DMS 273 (cell line): Measurements from ENCODE around the gene CALU.

Experiments used
- DNase-seq: peaks from one replicate; lab custom pipeline; 2025; ENCODE audit not compliant: unreplicated experiment; lab: John Stamatoyannopoulos, UW

Gene CALU

GRCh38 chr7:128739048-128739962 is at the start of gene CALU:
Gene CALU (plus strand): TSS chr7:128739359. CDS start chr7:128748584, 9,225 bp downstream.
- DNase-seq: peak; percentile 100

- DNase-seq: no peak
Observed at GRCh38 chr7:128691227-128691626, 47.9 kb upstream of the CALU start.

- DNase-seq: no peak
Observed at GRCh38 chr7:128692623-128693270, 46.4 kb upstream of the CALU start.

- DNase-seq: no peak
Observed at GRCh38 chr7:128693373-128694015, 45.7 kb upstream of the CALU start.

- DNase-seq: no peak
Observed at GRCh38 chr7:128694738-128695137, 44.4 kb upstream of the CALU start.

GRCh38 chr7:128697302-128697905 is 41.8 kb upstream of the CALU start:
- peak; percentile 77 for DNase-seq

- no peak for DNase-seq
Observed at GRCh38 chr7:128699196-128699712, 39.9 kb upstream of the CALU start.

GRCh38 chr7:128699895-128700294 is 39.3 kb upstream of the CALU start:
- DNase-seq: no peak

GRCh38 chr7:128701062-128701785 is 37.9 kb upstream of the CALU start:
- no peak for DNase-seq

- DNase-seq: no peak
Observed at GRCh38 chr7:128703609-128704241, 35.4 kb upstream of the CALU start.

- DNase-seq: no peak
Observed at GRCh38 chr7:128705891-128706333, 33.2 kb upstream of the CALU start.

GRCh38 chr7:128707752-128708151 is 31.4 kb upstream of the CALU start:
- DNase-seq: no peak

GRCh38 chr7:128708235-128708634 is 30.9 kb upstream of the CALU start:
- DNase-seq: no peak

GRCh38 chr7:128708824-128709223 is 30.3 kb upstream of the CALU start:
- no peak for DNase-seq

GRCh38 chr7:128710481-128710880 is 28.7 kb upstream of the CALU start:
- DNase-seq: no peak

- no peak for DNase-seq
Observed at GRCh38 chr7:128713794-128714193, 25.4 kb upstream of the CALU start.

- DNase-seq: no peak
Observed at GRCh38 chr7:128714701-128715495, 24.3 kb upstream of the CALU start.

- DNase-seq: no peak
Observed at GRCh38 chr7:128718967-128719642, 20.1 kb upstream of the CALU start.

- DNase-seq: no peak
Observed at GRCh38 chr7:128721376-128721775, 17.8 kb upstream of the CALU start.
